A549 (cell line): ENCODE measurements around the gene ADGRG3. TPM values are rescaled to one million over a fixed set of nuclear protein-coding genes. Genes with fewer than 3 reads are reported as not detected.

ENCODE experiments used
- ATAC-seq, 2 experiments: fragments of 200-7000 bp in 1 of 2; fragments of >200 bp in 1 of 2; cut with Nextera tagmentation in 1 of 2; cut with Tn5 transposase in 1 of 2; 3 replicates each; pipeline versions ENCODE4 v1.8.0 to v1.9.1; 2018 to 2020; ENCODE audit warnings: mild to moderate bottlenecking in 1 of 2, moderate library complexity in 1 of 2
- CTCF ChIA-PET: fragments of 300-600 bp; sonication (Branson Sonifier 250); formaldehyde crosslinking; extraction: SDS; loops from one replicate; lab custom pipeline; 2021; ENCODE audit warnings: antibody characterized with exemption, inconsistent platforms; lab: Yijun Ruan, JAX
- POLR2A ChIA-PET: fragments of 350-600 bp; formaldehyde crosslinking; extraction: SDS; loops from one replicate; lab custom pipeline; 2021; ENCODE audit warnings: antibody characterized with exemption, inconsistent platforms; lab: Yijun Ruan, JAX
- DNase-seq, 2 experiments: peaks; one replicate each; pipeline versions ENCODE4 v3.0.0 to v3.0.0-alpha.2; 2011 to 2016; ENCODE audit warnings: low read depth in 1 of 2, low spot score in 1 of 2
- FAIRE-seq: peaks from 2 replicates; lab custom pipeline; 2011; peaks lifted over from hg19 to GRCh38; lab: Jason Lieb, UNC
- H3K27ac ChIP-seq, 2 experiments: fragments of >200 bp; sonication (Bioruptor Twin); formaldehyde crosslinking; 3 replicates each; pipeline ENCODE4 v1.5.1; 2016 to 2017
- H3K4me1 ChIP-seq: fragments of >200 bp; sonication (Bioruptor Twin); formaldehyde crosslinking; 3 replicates; pipeline ENCODE4 v1.6.1; 2016
- H3K4me2 ChIP-seq: fragments of >200 bp; sonication (Bioruptor Twin); formaldehyde crosslinking; 3 replicates; pipeline ENCODE4 v1.6.1; 2016
- H3K4me3 ChIP-seq: fragments of >200 bp; sonication (Bioruptor Twin); formaldehyde crosslinking; 3 replicates; pipeline ENCODE4 v1.5.1; 2016
- H3K9me3 ChIP-seq: fragments of >200 bp; sonication (Bioruptor Twin); formaldehyde crosslinking; 3 replicates; pipeline ENCODE4 v1.6.1; 2016
- ATOH8 ChIP-seq: fragments of 250-450 bp; sonication (Bioruptor Pico); IDR thresholded peaks from 2 replicates; pipeline ENCODE4 v1.5.0; 2020; ENCODE audit warnings: low read depth, mild to moderate bottlenecking, moderate library complexity
- CBX2 ChIP-seq: fragments of 200-600 bp; sonication (generic); IDR thresholded peaks from 2 replicates; pipeline ENCODE4 v1.6.1; 2016; ENCODE audit warnings: low read depth, mild to moderate bottlenecking, borderline replicate concordance
- CHD2 ChIP-seq: fragments of 150-350 bp; IDR thresholded peaks from 2 replicates; pipeline ENCODE4 v1.6.1; 2014; ENCODE audit warnings: low read length; ENCODE audit not compliant: partially characterized antibody
- ELK1 ChIP-seq: fragments of 150-350 bp; IDR thresholded peaks from 2 replicates; pipeline ENCODE4 v1.6.1; 2014; ENCODE audit warnings: low read depth, mild to moderate bottlenecking, low read length
- EP300 ChIP-seq, 2 experiments: fragments of >200 bp; sonication (Bioruptor Twin); formaldehyde crosslinking; IDR thresholded peaks; 2 replicates in 1 of 2; 3 replicates in 1 of 2; pipeline ENCODE4 v1.6.1; 2016 to 2017
- GATA3 ChIP-seq: IDR thresholded peaks from 2 replicates; pipeline ENCODE4 v1.6.1; 2012; ENCODE audit warnings: borderline replicate concordance
- HEYL ChIP-seq: fragments of 250-450 bp; sonication (Bioruptor Pico); IDR thresholded peaks from 2 replicates; pipeline ENCODE4 v1.8.0; 2021; ENCODE audit warnings: mild to moderate bottlenecking, moderate library complexity
- HOXB13 ChIP-seq: fragments of 250-450 bp; sonication (Bioruptor Pico); IDR thresholded peaks from 2 replicates; pipeline ENCODE4 v1.5.0; 2020; ENCODE audit warnings: low read depth, mild to moderate bottlenecking, moderate library complexity
- MYC ChIP-seq: IDR thresholded peaks from 2 replicates; pipeline ENCODE4 v1.6.1; 2012; ENCODE audit warnings: mild to moderate bottlenecking, inconsistent platforms, low read length, improper control_type of control experiment, borderline replicate concordance
- POLR2A ChIP-seq: IDR thresholded peaks from 2 replicates; pipeline ENCODE4 v1.6.1; 2012; ENCODE audit warnings: mild to moderate bottlenecking, low read length
- RCOR1 ChIP-seq: fragments of 150-350 bp; IDR thresholded peaks from 2 replicates; pipeline ENCODE4 v1.6.1; 2014; ENCODE audit warnings: antibody characterized with exemption, low read length, low read depth
- REST ChIP-seq: fragments of 200-600 bp; sonication (generic); IDR thresholded peaks from 2 replicates; pipeline ENCODE4 v1.6.1; 2016; ENCODE audit warnings: antibody characterized with exemption, mild to moderate bottlenecking, moderate library complexity
- TFCP2L1 ChIP-seq: fragments of 250-450 bp; sonication (Bioruptor Pico); IDR thresholded peaks from 2 replicates; pipeline ENCODE4 v1.5.0; 2021; ENCODE audit warnings: mild to moderate bottlenecking
- ZFP36 ChIP-seq: fragments of 450-650 bp; IDR thresholded peaks from 2 replicates; pipeline ENCODE4 v1.6.1; 2014; ENCODE audit warnings: borderline replicate concordance; ENCODE audit not compliant: partially characterized antibody
- WGBS: methylation state at CpG from one replicate; pipeline ENCODE4 v1.1.6; 2017; ENCODE audit errors: missing lambda C conversion rate; 5-methylcytosine and 5-hydroxymethylcytosine counted together
- polyA plus RNA-seq, 4 experiments: library from polyadenylated mRNA; depleted of rRNA in 3 of 4; stranded (reverse); fragments of >200 nt; fragmentation: RNase III in 1 of 4; extraction: RNeasy Plus Mini Kit Qiagen cat#74134 plus additional on column Dnase treatment in 1 of 4; gene quantifications; 2 replicates in 3 of 4; 3 replicates in 1 of 4; pipeline ENCODE4 v1.2.3, GENCODE V29; 2011 to 2017
- TF ChIP-seq, protein P1 (sequence below): IDR thresholded peaks from 2 replicates; pipeline ENCODE4 v1.6.1; 2012; ENCODE audit warnings: low read depth, borderline replicate concordance
- TF ChIP-seq, protein P2 (sequence below): IDR thresholded peaks from 2 replicates; pipeline ENCODE4 v1.6.1; 2012

ADGRG3 gene
- polyA plus RNA-seq, 2 of the 4 experiments (the other 2 are of a cell fraction): 0.25 to 0.45 TPM

DNA sequence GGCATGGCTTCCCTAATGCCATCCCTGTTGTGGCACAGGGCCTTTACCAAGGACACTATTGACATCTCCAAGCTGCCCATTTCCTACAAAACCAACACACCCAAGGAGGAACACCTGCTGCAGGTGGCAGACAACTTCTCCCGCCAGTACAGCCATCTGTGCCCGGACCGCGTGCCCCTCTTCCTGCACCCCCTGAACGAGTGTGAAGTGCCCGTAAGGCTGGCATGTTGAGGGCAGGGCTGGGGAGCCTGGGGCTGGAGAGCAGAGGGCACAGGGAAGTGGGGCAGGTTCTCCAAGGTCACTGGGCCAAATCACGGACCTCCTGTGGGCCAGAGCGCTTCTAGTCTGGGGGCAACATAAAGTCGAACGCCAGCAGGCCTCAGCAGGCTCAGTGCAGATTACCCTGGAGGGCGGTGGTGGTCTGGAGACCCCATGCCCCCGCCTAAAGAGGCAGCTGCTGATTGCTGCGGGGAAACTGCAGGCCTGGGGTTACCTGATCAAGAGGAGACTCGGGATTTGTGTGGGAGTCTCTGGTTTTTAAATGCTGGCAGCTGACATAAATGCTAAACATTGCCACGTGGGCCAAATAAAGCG is 30.8 kb downstream of the ADGRG3 start:
- no peak for TF ChIP-seq TFCP2L1
- TF ChIP-seq HOXB13: no peak
- no peak for TF ChIP-seq GATA3
- TF ChIP-seq REST: no peak
- TF ChIP-seq, protein P1, sequence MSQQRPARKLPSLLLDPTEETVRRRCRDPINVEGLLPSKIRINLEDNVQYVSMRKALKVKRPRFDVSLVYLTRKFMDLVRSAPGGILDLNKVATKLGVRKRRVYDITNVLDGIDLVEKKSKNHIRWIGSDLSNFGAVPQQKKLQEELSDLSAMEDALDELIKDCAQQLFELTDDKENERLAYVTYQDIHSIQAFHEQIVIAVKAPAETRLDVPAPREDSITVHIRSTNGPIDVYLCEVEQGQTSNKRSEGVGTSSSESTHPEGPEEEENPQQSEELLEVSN: no peak
- TF ChIP-seq, protein P2, sequence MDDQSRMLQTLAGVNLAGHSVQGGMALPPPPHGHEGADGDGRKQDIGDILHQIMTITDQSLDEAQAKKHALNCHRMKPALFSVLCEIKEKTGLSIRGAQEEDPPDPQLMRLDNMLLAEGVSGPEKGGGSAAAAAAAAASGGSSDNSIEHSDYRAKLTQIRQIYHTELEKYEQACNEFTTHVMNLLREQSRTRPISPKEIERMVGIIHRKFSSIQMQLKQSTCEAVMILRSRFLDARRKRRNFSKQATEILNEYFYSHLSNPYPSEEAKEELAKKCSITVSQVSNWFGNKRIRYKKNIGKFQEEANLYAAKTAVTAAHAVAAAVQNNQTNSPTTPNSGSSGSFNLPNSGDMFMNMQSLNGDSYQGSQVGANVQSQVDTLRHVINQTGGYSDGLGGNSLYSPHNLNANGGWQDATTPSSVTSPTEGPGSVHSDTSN: no peak
- TF ChIP-seq ATOH8 (CRISPR knock-in tag): no peak
- TF ChIP-seq ELK1: no peak
- no peak for TF ChIP-seq POLR2A
- no peak for TF ChIP-seq CBX2
- TF ChIP-seq RCOR1: no peak
- no peak for TF ChIP-seq HEYL (CRISPR knock-in tag)
- H3K9me3 ChIP-seq: no peaks in the 10 kb centered on the region
- H3K4me2 ChIP-seq: no peak overlapping the region
- no peak for FAIRE-seq
- no peak for DNase-seq
- ATAC-seq: no peak
- H3K4me1 ChIP-seq: peaks cover 10% of the 10 kb centered on the region; the same call in 2 of the 3 replicates
- 65% methylated on average over 16 of the region's 16 CpGs for WGBS
- H3K4me3 ChIP-seq: no peak overlapping the region
- ChIA-PET CTCF (interaction anchor here (0.7 to 4.4 kb wide), 6 partner anchors 14 to 122 kb away, joined by 3 to 19 read pairs (median 8); no protein-coding TSS in a partner anchor), POLR2A (no interaction called here)
- H3K27ac ChIP-seq: no peak overlapping the region

DNA sequence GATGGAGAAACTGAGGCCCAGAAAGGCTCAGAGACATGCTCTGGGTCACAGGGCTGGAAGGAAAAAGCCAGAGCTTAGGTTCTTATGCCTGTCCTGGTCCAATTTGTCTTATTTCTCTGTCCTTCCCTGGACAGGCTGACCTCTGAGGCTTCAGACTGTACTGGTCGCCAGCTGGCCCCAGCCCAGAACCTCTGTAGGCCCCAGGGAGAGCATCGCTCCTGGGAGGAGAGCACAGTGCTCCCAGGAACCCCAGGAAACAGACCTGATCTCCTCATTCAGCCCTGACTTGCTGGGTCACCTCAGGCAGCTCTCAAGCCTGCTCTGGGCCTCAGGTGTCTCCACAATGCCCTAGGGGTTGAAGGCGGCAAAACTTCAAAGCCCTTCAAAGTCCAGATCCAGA is 31.4 kb downstream of the ADGRG3 start:
- Histone ChIP-seq H3K4me3 (no peak overlapping the region), H3K27ac (no peak overlapping the region)
- FAIRE-seq: no peak
- CTCF ChIA-PET: interaction anchor here (2.1 to 4.4 kb wide), 4 partner anchors 13 to 123 kb away, joined by 6 to 19 read pairs (median 10); no protein-coding TSS in a partner anchor
- TF ChIP-seq ATOH8 (CRISPR knock-in tag) (no peak), ZFP36 (no peak), MYC (no peak), CHD2 (no peak), EP300 (IDR thresholded peaks at IDR 0.05) (no peak)
- TF ChIP-seq, all 56 proteins: peak for 0
- DNase-seq (no peak), ATAC-seq (no peak)
- Histone ChIP-seq H3K4me1 (peaks cover 14% of the 10 kb centered on the region), H3K4me2 (no peak overlapping the region), H3K9me3 (no peaks in the 10 kb centered on the region)
- WGBS: 92% methylated on average over 3 of the region's 3 CpGs
- POLR2A ChIA-PET: no interaction called here
